OCI-LY3 (cell line): ENCODE data around the gene SPATS2.

Experiments used
- EZH2phosphoT487 ChIP-seq: fragments of 200-600 bp; shearing (Covaris generic); IDR thresholded peaks from 2 replicates; pipeline ENCODE4 v1.6.1; 2018; ENCODE audit warnings: antibody characterized with exemption, mixed run types, low read depth
- TF ChIP-seq, protein P1 (sequence below): fragments of 200-600, 300-600 bp; sonication (generic); IDR thresholded peaks from 2 replicates; pipeline ENCODE4 v1.5.1; 2014; ENCODE audit warnings: antibody characterized with exemption, low read length, low read depth

DNA sequence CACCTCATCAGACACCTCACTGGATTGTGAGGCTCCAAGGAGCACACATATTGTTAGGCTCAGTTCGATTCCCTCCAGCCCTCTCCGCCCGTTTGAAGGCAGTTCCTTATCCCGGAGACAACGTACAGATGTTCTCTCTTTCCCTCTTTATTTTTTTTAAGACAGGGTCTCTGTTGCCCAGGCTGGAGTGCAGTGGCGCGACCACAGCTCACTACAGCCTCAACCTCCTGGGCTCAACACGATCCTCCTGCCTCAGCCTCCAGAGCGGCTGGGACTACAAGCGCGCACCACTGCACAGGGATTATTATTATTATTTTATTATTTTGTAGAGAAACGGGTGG lies 44.9 kb upstream of the SPATS2 start:
- TF ChIP-seq, protein P1, sequence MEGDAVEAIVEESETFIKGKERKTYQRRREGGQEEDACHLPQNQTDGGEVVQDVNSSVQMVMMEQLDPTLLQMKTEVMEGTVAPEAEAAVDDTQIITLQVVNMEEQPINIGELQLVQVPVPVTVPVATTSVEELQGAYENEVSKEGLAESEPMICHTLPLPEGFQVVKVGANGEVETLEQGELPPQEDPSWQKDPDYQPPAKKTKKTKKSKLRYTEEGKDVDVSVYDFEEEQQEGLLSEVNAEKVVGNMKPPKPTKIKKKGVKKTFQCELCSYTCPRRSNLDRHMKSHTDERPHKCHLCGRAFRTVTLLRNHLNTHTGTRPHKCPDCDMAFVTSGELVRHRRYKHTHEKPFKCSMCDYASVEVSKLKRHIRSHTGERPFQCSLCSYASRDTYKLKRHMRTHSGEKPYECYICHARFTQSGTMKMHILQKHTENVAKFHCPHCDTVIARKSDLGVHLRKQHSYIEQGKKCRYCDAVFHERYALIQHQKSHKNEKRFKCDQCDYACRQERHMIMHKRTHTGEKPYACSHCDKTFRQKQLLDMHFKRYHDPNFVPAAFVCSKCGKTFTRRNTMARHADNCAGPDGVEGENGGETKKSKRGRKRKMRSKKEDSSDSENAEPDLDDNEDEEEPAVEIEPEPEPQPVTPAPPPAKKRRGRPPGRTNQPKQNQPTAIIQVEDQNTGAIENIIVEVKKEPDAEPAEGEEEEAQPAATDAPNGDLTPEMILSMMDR = no peak
- no peak for TF ChIP-seq EZH2phosphoT487
